Astrocyte (in vitro differentiated cells and primary cell): Measurements from ENCODE around the gene BCR. TPM values are rescaled to one million over a fixed set of nuclear protein-coding genes. Genes with fewer than 3 reads are reported as not detected.
"Not testable (repeated sequence)": the region's sequence is repeated elsewhere in the genome, so short reads cannot be mapped to it uniquely, and the experiment has no call there.

Source experiments
- DNase-seq: peaks from one replicate; pipeline ENCODE4 v3.0.0-alpha.2; 2010; ENCODE audit warnings: low read depth
- FAIRE-seq: peaks from 2 replicates; lab custom pipeline; 2011; peaks lifted over from hg19 to GRCh38; lab: Jason Lieb, UNC
- H2AFZ ChIP-seq: 2 replicates; pipeline ENCODE4 v1.6.0; 2012; ENCODE audit warnings: low read depth, low read length, inconsistent platforms
- H3K27ac ChIP-seq: 2 replicates; pipeline ENCODE4 v1.5.1; 2011; ENCODE audit warnings: low read depth, low read length, inconsistent platforms
- H3K27me3 ChIP-seq: 2 replicates; pipeline ENCODE4 v1.6.0; 2011; ENCODE audit warnings: low read length, inconsistent platforms; ENCODE audit not compliant: insufficient read depth
- H3K36me3 ChIP-seq: 2 replicates; pipeline ENCODE4 v1.5.1; 2011; ENCODE audit warnings: low read length, inconsistent platforms; ENCODE audit not compliant: insufficient read depth
- H3K4me1 ChIP-seq: 2 replicates; pipeline ENCODE4 v1.5.1; 2011; ENCODE audit warnings: low read length, inconsistent platforms; ENCODE audit not compliant: insufficient read depth
- H3K4me2 ChIP-seq: 2 replicates; pipeline ENCODE4 v1.6.0; 2012; ENCODE audit warnings: low read length, inconsistent platforms
- H3K4me3 ChIP-seq: 2 replicates; pipeline ENCODE4 v1.5.1; 2011; ENCODE audit warnings: low read depth, mild to moderate bottlenecking, low read length, inconsistent platforms; ENCODE audit not compliant: insufficient read depth
- H3K79me2 ChIP-seq: 2 replicates; pipeline ENCODE4 v1.6.0; 2012; ENCODE audit warnings: mild to moderate bottlenecking, low read length, inconsistent platforms; ENCODE audit not compliant: insufficient read depth
- H3K9ac ChIP-seq: 2 replicates; pipeline ENCODE4 v1.6.0; 2012; ENCODE audit warnings: mild to moderate bottlenecking, low read length, inconsistent platforms
- H3K9me3 ChIP-seq: 2 replicates; pipeline ENCODE4 v1.5.1; 2012; ENCODE audit warnings: low read depth, mild to moderate bottlenecking, low read length, inconsistent platforms; ENCODE audit not compliant: insufficient read depth
- H4K20me1 ChIP-seq: 2 replicates; pipeline ENCODE4 v1.6.0; 2012; ENCODE audit warnings: low read length, inconsistent platforms; ENCODE audit not compliant: insufficient read depth
- H3K27ac Mint-ChIP-seq: one replicate; pipeline ENCODE4 v1.8.0; 2021; ENCODE audit warnings: mild to moderate bottlenecking, mixed read lengths; ENCODE audit not compliant: unreplicated experiment
- H3K27me3 Mint-ChIP-seq: one replicate; pipeline ENCODE4 v1.8.0; 2021; ENCODE audit warnings: low read depth, mixed read lengths; ENCODE audit not compliant: unreplicated experiment
- H3K36me3 Mint-ChIP-seq: one replicate; pipeline ENCODE4 v1.8.0; 2021; ENCODE audit warnings: low read depth, mixed read lengths; ENCODE audit not compliant: unreplicated experiment
- H3K4me1 Mint-ChIP-seq: one replicate; pipeline ENCODE4 v1.8.0; 2021; ENCODE audit warnings: low read depth, mixed read lengths; ENCODE audit not compliant: unreplicated experiment
- H3K4me3 Mint-ChIP-seq: one replicate; pipeline ENCODE4 v1.8.0; 2021; ENCODE audit warnings: mild to moderate bottlenecking, moderate library complexity, mixed read lengths; ENCODE audit not compliant: unreplicated experiment
- H3K9me3 Mint-ChIP-seq: one replicate; pipeline ENCODE4 v1.8.0; 2021; ENCODE audit warnings: mild to moderate bottlenecking, mixed read lengths; ENCODE audit not compliant: unreplicated experiment
- EZH2 ChIP-seq: IDR thresholded peaks from 2 replicates; pipeline ENCODE4 v1.6.1; 2012; ENCODE audit warnings: mild to moderate bottlenecking, low read length, inconsistent platforms; ENCODE audit not compliant: insufficient read depth
- total RNA-seq: library from RNA; stranded (reverse); gene quantifications from 2 replicates; pipeline ENCODE4 v1.2.1, GENCODE V29; 2021
- TF ChIP-seq, protein P1 (sequence below): IDR thresholded peaks from 2 replicates; pipeline ENCODE4 v1.5.1; 2011; ENCODE audit warnings: low read depth, mild to moderate bottlenecking, inconsistent platforms, low read length, moderate library complexity; ENCODE audit not compliant: insufficient read depth

The BCR gene
- total RNA-seq, 1 donor from 2014 or later = 48.9 TPM

DNA sequence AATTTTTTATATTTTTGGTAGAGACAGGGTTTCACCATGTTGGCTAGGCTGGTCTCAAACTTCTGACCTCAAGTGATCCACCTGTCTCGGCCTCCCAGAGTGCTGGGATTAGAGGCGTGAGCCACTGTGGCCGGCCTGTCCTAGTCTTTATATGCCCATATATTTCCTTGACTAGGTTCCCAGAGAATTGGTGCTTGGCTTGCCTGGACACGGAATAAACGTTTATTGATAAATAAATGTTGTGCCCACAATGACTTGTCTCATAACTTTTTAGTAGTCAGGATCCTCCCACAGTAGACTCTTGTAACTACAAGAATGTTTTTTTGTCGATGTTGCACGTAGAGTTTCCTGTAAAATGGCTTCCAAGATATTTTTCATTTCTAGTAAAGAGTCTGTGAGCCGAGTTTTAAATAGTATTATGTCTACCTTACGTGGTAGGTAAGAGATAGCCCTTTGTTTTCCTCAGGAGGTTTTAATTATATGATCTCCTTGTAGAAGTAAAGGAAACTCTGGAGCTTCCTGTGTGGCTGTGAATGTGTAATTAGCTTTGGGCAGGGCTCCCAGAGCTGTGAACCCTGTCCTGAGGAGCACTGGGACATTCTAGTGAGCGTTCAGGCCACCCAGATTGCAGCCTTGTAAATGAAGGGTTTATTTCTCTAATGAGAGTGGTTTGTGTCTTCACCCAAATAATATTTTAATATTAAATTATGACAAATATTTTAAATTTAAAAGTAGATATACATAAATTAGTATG lies 161.8 kb downstream of the BCR start:
- not testable (repeated sequence) for FAIRE-seq, H3K4me2 ChIP-seq, H4K20me1 ChIP-seq, H3K4me3 ChIP-seq, DNase-seq, H3K27ac Mint-ChIP-seq, H3K9me3 Mint-ChIP-seq, H3K36me3 Mint-ChIP-seq, H3K9me3 ChIP-seq, H3K79me2 ChIP-seq, H3K4me3 Mint-ChIP-seq, H3K36me3 ChIP-seq, H3K4me1 ChIP-seq, H3K27me3 ChIP-seq, H2AFZ ChIP-seq, H3K9ac ChIP-seq, H3K4me1 Mint-ChIP-seq, H3K27me3 Mint-ChIP-seq, H3K27ac ChIP-seq

DNA sequence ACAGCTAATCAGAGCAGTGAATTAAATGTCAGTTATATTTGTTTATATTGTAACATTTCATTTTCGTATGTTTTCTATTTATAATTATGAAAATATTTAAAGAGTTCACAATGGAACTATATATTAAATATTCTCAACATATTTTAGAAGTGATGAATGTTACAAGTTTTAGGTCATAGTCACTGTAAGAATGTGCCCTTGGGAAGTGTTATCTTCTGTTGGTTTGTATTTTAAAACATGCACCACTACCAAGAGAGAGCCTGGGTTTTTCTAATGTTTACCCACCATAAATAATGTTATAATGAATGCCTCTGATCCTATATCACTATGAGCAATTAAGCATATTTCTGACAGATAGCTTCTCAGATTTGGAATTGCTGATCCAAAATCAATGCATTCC lies 171.0 kb downstream of the BCR start:
- no peak overlapping the region for H3K4me2 ChIP-seq
- no peaks in the 10 kb centered on the region for H3K4me1 Mint-ChIP-seq
- no peak for FAIRE-seq
- H3K4me3 ChIP-seq = no peak overlapping the region
- H3K27me3 Mint-ChIP-seq = peaks cover 45% of the 10 kb centered on the region
- H4K20me1 ChIP-seq = no peaks in the 10 kb centered on the region
- H3K9me3 Mint-ChIP-seq = no peaks in the 10 kb centered on the region
- H2AFZ ChIP-seq = no peak overlapping the region
- no peaks in the 10 kb centered on the region for H3K36me3 ChIP-seq
- no peaks in the 10 kb centered on the region for H3K9me3 ChIP-seq
- no peak overlapping the region for H3K9ac ChIP-seq
- no peak for TF ChIP-seq EZH2
- TF ChIP-seq, protein P1, sequence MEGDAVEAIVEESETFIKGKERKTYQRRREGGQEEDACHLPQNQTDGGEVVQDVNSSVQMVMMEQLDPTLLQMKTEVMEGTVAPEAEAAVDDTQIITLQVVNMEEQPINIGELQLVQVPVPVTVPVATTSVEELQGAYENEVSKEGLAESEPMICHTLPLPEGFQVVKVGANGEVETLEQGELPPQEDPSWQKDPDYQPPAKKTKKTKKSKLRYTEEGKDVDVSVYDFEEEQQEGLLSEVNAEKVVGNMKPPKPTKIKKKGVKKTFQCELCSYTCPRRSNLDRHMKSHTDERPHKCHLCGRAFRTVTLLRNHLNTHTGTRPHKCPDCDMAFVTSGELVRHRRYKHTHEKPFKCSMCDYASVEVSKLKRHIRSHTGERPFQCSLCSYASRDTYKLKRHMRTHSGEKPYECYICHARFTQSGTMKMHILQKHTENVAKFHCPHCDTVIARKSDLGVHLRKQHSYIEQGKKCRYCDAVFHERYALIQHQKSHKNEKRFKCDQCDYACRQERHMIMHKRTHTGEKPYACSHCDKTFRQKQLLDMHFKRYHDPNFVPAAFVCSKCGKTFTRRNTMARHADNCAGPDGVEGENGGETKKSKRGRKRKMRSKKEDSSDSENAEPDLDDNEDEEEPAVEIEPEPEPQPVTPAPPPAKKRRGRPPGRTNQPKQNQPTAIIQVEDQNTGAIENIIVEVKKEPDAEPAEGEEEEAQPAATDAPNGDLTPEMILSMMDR = no peak
- no peaks in the 10 kb centered on the region for H3K36me3 Mint-ChIP-seq
- H3K27ac Mint-ChIP-seq = no peak overlapping the region
- H3K79me2 ChIP-seq = no peaks in the 10 kb centered on the region
- no peak overlapping the region for H3K27ac ChIP-seq
- H3K4me1 ChIP-seq = no peaks in the 10 kb centered on the region
- DNase-seq = no peak
- no peak overlapping the region for H3K4me3 Mint-ChIP-seq
- peaks cover 14% of the 10 kb centered on the region for H3K27me3 ChIP-seq

DNA sequence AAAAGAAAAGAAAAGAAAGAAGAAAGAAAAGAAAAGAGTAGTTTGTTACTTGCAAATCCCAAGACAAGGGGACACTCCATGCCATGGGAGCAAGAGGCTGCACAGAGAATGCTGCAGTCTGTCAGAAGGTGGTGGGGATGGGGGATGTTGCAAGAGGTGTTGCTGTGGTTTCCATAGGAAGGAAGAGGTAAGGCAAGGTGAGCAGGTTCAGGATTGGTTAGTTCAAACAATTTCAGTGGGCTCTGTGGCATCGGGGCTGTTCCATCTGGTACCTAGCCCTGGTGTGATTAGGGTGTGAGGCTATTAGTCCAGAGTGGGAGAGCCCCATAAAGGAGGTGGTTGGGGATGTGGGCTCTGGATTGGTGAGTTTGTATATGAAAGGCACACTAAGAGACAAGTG lies 172.7 kb downstream of the BCR start:
- no peak overlapping the region for H3K4me2 ChIP-seq
- H3K79me2 ChIP-seq = no peaks in the 10 kb centered on the region
- H4K20me1 ChIP-seq = no peaks in the 10 kb centered on the region
- FAIRE-seq (no peak), DNase-seq (no peak)
- Mint-ChIP-seq H3K27me3 (peaks cover 56% of the 10 kb centered on the region), H3K4me3 (no peak overlapping the region), H3K4me1 (no peaks in the 10 kb centered on the region), H3K36me3 (no peaks in the 10 kb centered on the region), H3K9me3 (no peaks in the 10 kb centered on the region), H3K27ac (no peak overlapping the region)
- H3K27ac ChIP-seq = no peak overlapping the region
- H3K4me1 ChIP-seq = no peaks in the 10 kb centered on the region
- peaks cover 20% of the 10 kb centered on the region for H3K27me3 ChIP-seq
- no peak overlapping the region for H3K9ac ChIP-seq
- TF ChIP-seq, protein P1 = no peak
- TF ChIP-seq EZH2 = no peak
- no peak overlapping the region for H3K4me3 ChIP-seq
- no peaks in the 10 kb centered on the region for H3K9me3 ChIP-seq
- no peak overlapping the region for H2AFZ ChIP-seq
- H3K36me3 ChIP-seq = no peaks in the 10 kb centered on the region
